Astrocyte (in vitro differentiated cells and primary cell): ENCODE measurements around the gene SPATA6. TPM values are rescaled to one million over a fixed set of nuclear protein-coding genes. Genes with fewer than 3 reads are reported as not detected.
"Not testable (repeated sequence)": the region's sequence is repeated elsewhere in the genome, so short reads cannot be mapped to it uniquely, and the experiment has no call there.

ENCODE experiments used
- DNase-seq: peaks from one replicate; pipeline ENCODE4 v3.0.0-alpha.2; 2010; ENCODE audit warnings: low read depth
- FAIRE-seq: peaks from 2 replicates; lab custom pipeline; 2011; peaks lifted over from hg19 to GRCh38; lab: Jason Lieb, UNC
- H2AFZ ChIP-seq: 2 replicates; pipeline ENCODE4 v1.6.0; 2012; ENCODE audit warnings: low read depth, low read length, inconsistent platforms
- H3K27ac ChIP-seq: 2 replicates; pipeline ENCODE4 v1.5.1; 2011; ENCODE audit warnings: low read depth, low read length, inconsistent platforms
- H3K27me3 ChIP-seq: 2 replicates; pipeline ENCODE4 v1.6.0; 2011; ENCODE audit warnings: low read length, inconsistent platforms; ENCODE audit not compliant: insufficient read depth
- H3K36me3 ChIP-seq: 2 replicates; pipeline ENCODE4 v1.5.1; 2011; ENCODE audit warnings: low read length, inconsistent platforms; ENCODE audit not compliant: insufficient read depth
- H3K4me1 ChIP-seq: 2 replicates; pipeline ENCODE4 v1.5.1; 2011; ENCODE audit warnings: low read length, inconsistent platforms; ENCODE audit not compliant: insufficient read depth
- H3K4me2 ChIP-seq: 2 replicates; pipeline ENCODE4 v1.6.0; 2012; ENCODE audit warnings: low read length, inconsistent platforms
- H3K4me3 ChIP-seq: 2 replicates; pipeline ENCODE4 v1.5.1; 2011; ENCODE audit warnings: low read depth, mild to moderate bottlenecking, low read length, inconsistent platforms; ENCODE audit not compliant: insufficient read depth
- H3K79me2 ChIP-seq: 2 replicates; pipeline ENCODE4 v1.6.0; 2012; ENCODE audit warnings: mild to moderate bottlenecking, low read length, inconsistent platforms; ENCODE audit not compliant: insufficient read depth
- H3K9ac ChIP-seq: 2 replicates; pipeline ENCODE4 v1.6.0; 2012; ENCODE audit warnings: mild to moderate bottlenecking, low read length, inconsistent platforms
- H3K9me3 ChIP-seq: 2 replicates; pipeline ENCODE4 v1.5.1; 2012; ENCODE audit warnings: low read depth, mild to moderate bottlenecking, low read length, inconsistent platforms; ENCODE audit not compliant: insufficient read depth
- H4K20me1 ChIP-seq: 2 replicates; pipeline ENCODE4 v1.6.0; 2012; ENCODE audit warnings: low read length, inconsistent platforms; ENCODE audit not compliant: insufficient read depth
- H3K27ac Mint-ChIP-seq: one replicate; pipeline ENCODE4 v1.8.0; 2021; ENCODE audit warnings: mild to moderate bottlenecking, mixed read lengths; ENCODE audit not compliant: unreplicated experiment
- H3K27me3 Mint-ChIP-seq: one replicate; pipeline ENCODE4 v1.8.0; 2021; ENCODE audit warnings: low read depth, mixed read lengths; ENCODE audit not compliant: unreplicated experiment
- H3K36me3 Mint-ChIP-seq: one replicate; pipeline ENCODE4 v1.8.0; 2021; ENCODE audit warnings: low read depth, mixed read lengths; ENCODE audit not compliant: unreplicated experiment
- H3K4me1 Mint-ChIP-seq: one replicate; pipeline ENCODE4 v1.8.0; 2021; ENCODE audit warnings: low read depth, mixed read lengths; ENCODE audit not compliant: unreplicated experiment
- H3K4me3 Mint-ChIP-seq: one replicate; pipeline ENCODE4 v1.8.0; 2021; ENCODE audit warnings: mild to moderate bottlenecking, moderate library complexity, mixed read lengths; ENCODE audit not compliant: unreplicated experiment
- H3K9me3 Mint-ChIP-seq: one replicate; pipeline ENCODE4 v1.8.0; 2021; ENCODE audit warnings: mild to moderate bottlenecking, mixed read lengths; ENCODE audit not compliant: unreplicated experiment
- CTCF ChIP-seq: IDR thresholded peaks from 2 replicates; pipeline ENCODE4 v1.5.1; 2011; ENCODE audit warnings: low read depth, mild to moderate bottlenecking, inconsistent platforms, low read length, moderate library complexity; ENCODE audit not compliant: insufficient read depth
- EZH2 ChIP-seq: IDR thresholded peaks from 2 replicates; pipeline ENCODE4 v1.6.1; 2012; ENCODE audit warnings: mild to moderate bottlenecking, low read length, inconsistent platforms; ENCODE audit not compliant: insufficient read depth
- total RNA-seq: library from RNA; stranded (reverse); gene quantifications from 2 replicates; pipeline ENCODE4 v1.2.1, GENCODE V29; 2021

SPATA6 gene
- total RNA-seq, 1 donor from 2014 or later, result 8.2 TPM

- no peaks in the 10 kb centered on the region for H3K9me3 ChIP-seq
- H4K20me1 ChIP-seq, result no peaks in the 10 kb centered on the region
- Mint-ChIP-seq H3K9me3 (peaks cover 1% of the 10 kb centered on the region), H3K4me3 (no peak overlapping the region), H3K4me1 (peaks cover 2% of the 10 kb centered on the region), H3K27me3 (no peaks in the 10 kb centered on the region), H3K36me3 (no peaks in the 10 kb centered on the region), H3K27ac (no peak overlapping the region)
- no peak for TF ChIP-seq EZH2
- no peak for TF ChIP-seq CTCF
- no peaks in the 10 kb centered on the region for H3K36me3 ChIP-seq
- no peak overlapping the region for H2AFZ ChIP-seq
- no peaks in the 10 kb centered on the region for H3K79me2 ChIP-seq
- DNase-seq (no peak), FAIRE-seq (no peak)
- H3K27ac ChIP-seq, result no peak overlapping the region
- H3K4me2 ChIP-seq, result no peak overlapping the region
- H3K27me3 ChIP-seq, result no peaks in the 10 kb centered on the region
- peaks cover under 1% of the 10 kb centered on the region for H3K4me1 ChIP-seq
- H3K9ac ChIP-seq, result no peak overlapping the region
- no peak overlapping the region for H3K4me3 ChIP-seq
These were observed 16.7 kb upstream of the SPATA6 start for GRCh38 chr1:48488721-48489120.

GRCh38 chr1:48480504-48480903, 8.5 kb upstream of the SPATA6 start:
- no peaks in the 10 kb centered on the region for H3K36me3 Mint-ChIP-seq
- no peak overlapping the region for H2AFZ ChIP-seq
- no peaks in the 10 kb centered on the region for H3K27me3 Mint-ChIP-seq
- H3K4me1 ChIP-seq, result no peaks in the 10 kb centered on the region
- no peaks in the 10 kb centered on the region for H3K4me1 Mint-ChIP-seq
- no peak overlapping the region for H3K4me3 ChIP-seq
- no peak for TF ChIP-seq CTCF
- no peaks in the 10 kb centered on the region for H4K20me1 ChIP-seq
- no peaks in the 10 kb centered on the region for H3K79me2 ChIP-seq
- H3K4me2 ChIP-seq, result no peak overlapping the region
- DNase-seq (no peak), FAIRE-seq (no peak)
- H3K36me3 ChIP-seq, result no peaks in the 10 kb centered on the region
- peaks cover 2% of the 10 kb centered on the region for H3K9me3 Mint-ChIP-seq
- no peak overlapping the region for H3K4me3 Mint-ChIP-seq
- no peak overlapping the region for H3K27ac Mint-ChIP-seq
- H3K9me3 ChIP-seq, result peaks cover 4% of the 10 kb centered on the region
- H3K27ac ChIP-seq, result no peak overlapping the region
- H3K27me3 ChIP-seq, result no peaks in the 10 kb centered on the region
- H3K9ac ChIP-seq, result no peak overlapping the region

DNA sequence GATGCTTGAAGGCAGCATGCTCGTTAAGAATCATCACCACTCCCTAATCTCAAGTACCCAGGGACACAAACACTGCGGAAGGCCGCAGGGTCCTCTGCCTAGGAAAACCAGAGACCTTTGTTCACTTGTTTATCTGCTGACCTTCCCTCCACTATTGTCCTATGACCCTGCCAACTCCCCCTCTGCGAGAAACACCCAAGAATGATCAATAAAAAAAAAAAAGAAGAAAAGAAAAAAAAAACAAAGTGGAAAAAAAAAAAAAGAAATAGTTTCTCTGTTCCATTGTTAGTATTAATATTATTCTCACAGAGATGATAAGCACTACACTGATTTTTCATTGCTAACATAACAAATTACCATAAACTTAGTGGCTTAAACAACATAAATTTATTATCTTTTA, 8.0 kb upstream of the SPATA6 start:
- not testable (repeated sequence) for H3K4me2 ChIP-seq, H3K36me3 ChIP-seq, H3K4me1 Mint-ChIP-seq, H3K36me3 Mint-ChIP-seq, FAIRE-seq, H3K27me3 Mint-ChIP-seq, H3K27me3 ChIP-seq, H3K9ac ChIP-seq, H2AFZ ChIP-seq, H3K27ac ChIP-seq, DNase-seq, H4K20me1 ChIP-seq, H3K79me2 ChIP-seq, H3K9me3 Mint-ChIP-seq, H3K4me1 ChIP-seq, H3K4me3 Mint-ChIP-seq, H3K9me3 ChIP-seq, H3K27ac Mint-ChIP-seq, H3K4me3 ChIP-seq
